ENCODE data around the gene MICOS13.

- no peak for TF ChIP-seq EZH2 (IDR thresholded peaks at IDR 0.05; ENCODE audit: low read depth, unreplicated experiment)
- TF ChIP-seq CTCF (conservative IDR thresholded peaks at IDR 0.05; ENCODE audit: low read depth in 2 of 2) = no peak
- TF ChIP-seq, protein P1, sequence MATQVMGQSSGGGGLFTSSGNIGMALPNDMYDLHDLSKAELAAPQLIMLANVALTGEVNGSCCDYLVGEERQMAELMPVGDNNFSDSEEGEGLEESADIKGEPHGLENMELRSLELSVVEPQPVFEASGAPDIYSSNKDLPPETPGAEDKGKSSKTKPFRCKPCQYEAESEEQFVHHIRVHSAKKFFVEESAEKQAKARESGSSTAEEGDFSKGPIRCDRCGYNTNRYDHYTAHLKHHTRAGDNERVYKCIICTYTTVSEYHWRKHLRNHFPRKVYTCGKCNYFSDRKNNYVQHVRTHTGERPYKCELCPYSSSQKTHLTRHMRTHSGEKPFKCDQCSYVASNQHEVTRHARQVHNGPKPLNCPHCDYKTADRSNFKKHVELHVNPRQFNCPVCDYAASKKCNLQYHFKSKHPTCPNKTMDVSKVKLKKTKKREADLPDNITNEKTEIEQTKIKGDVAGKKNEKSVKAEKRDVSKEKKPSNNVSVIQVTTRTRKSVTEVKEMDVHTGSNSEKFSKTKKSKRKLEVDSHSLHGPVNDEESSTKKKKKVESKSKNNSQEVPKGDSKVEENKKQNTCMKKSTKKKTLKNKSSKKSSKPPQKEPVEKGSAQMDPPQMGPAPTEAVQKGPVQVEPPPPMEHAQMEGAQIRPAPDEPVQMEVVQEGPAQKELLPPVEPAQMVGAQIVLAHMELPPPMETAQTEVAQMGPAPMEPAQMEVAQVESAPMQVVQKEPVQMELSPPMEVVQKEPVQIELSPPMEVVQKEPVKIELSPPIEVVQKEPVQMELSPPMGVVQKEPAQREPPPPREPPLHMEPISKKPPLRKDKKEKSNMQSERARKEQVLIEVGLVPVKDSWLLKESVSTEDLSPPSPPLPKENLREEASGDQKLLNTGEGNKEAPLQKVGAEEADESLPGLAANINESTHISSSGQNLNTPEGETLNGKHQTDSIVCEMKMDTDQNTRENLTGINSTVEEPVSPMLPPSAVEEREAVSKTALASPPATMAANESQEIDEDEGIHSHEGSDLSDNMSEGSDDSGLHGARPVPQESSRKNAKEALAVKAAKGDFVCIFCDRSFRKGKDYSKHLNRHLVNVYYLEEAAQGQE (IDR thresholded peaks at IDR 0.05; ENCODE audit: unreplicated experiment) = no peak
- no peak for TF ChIP-seq POLR2AphosphoS5 (IDR thresholded peaks at IDR 0.05; ENCODE audit: low read depth)
- no peak for TF ChIP-seq STAT1 (IDR thresholded peaks at IDR 0.05; ENCODE audit: unreplicated experiment)
- TF ChIP-seq CREB1 (CRISPR knock-in tag; IDR thresholded peaks at IDR 0.05; ENCODE audit: low read depth) = no peak
- no peak for TF ChIP-seq EZH2phosphoT487 (IDR thresholded peaks at IDR 0.05; ENCODE audit: unreplicated experiment)
- TF ChIP-seq JUNB (IDR thresholded peaks at IDR 0.05; ENCODE audit: unreplicated experiment) = no peak
- no peak for TF ChIP-seq ZNF114 (CRISPR knock-in tag; IDR thresholded peaks at IDR 0.05)
- TF ChIP-seq, protein P2, sequence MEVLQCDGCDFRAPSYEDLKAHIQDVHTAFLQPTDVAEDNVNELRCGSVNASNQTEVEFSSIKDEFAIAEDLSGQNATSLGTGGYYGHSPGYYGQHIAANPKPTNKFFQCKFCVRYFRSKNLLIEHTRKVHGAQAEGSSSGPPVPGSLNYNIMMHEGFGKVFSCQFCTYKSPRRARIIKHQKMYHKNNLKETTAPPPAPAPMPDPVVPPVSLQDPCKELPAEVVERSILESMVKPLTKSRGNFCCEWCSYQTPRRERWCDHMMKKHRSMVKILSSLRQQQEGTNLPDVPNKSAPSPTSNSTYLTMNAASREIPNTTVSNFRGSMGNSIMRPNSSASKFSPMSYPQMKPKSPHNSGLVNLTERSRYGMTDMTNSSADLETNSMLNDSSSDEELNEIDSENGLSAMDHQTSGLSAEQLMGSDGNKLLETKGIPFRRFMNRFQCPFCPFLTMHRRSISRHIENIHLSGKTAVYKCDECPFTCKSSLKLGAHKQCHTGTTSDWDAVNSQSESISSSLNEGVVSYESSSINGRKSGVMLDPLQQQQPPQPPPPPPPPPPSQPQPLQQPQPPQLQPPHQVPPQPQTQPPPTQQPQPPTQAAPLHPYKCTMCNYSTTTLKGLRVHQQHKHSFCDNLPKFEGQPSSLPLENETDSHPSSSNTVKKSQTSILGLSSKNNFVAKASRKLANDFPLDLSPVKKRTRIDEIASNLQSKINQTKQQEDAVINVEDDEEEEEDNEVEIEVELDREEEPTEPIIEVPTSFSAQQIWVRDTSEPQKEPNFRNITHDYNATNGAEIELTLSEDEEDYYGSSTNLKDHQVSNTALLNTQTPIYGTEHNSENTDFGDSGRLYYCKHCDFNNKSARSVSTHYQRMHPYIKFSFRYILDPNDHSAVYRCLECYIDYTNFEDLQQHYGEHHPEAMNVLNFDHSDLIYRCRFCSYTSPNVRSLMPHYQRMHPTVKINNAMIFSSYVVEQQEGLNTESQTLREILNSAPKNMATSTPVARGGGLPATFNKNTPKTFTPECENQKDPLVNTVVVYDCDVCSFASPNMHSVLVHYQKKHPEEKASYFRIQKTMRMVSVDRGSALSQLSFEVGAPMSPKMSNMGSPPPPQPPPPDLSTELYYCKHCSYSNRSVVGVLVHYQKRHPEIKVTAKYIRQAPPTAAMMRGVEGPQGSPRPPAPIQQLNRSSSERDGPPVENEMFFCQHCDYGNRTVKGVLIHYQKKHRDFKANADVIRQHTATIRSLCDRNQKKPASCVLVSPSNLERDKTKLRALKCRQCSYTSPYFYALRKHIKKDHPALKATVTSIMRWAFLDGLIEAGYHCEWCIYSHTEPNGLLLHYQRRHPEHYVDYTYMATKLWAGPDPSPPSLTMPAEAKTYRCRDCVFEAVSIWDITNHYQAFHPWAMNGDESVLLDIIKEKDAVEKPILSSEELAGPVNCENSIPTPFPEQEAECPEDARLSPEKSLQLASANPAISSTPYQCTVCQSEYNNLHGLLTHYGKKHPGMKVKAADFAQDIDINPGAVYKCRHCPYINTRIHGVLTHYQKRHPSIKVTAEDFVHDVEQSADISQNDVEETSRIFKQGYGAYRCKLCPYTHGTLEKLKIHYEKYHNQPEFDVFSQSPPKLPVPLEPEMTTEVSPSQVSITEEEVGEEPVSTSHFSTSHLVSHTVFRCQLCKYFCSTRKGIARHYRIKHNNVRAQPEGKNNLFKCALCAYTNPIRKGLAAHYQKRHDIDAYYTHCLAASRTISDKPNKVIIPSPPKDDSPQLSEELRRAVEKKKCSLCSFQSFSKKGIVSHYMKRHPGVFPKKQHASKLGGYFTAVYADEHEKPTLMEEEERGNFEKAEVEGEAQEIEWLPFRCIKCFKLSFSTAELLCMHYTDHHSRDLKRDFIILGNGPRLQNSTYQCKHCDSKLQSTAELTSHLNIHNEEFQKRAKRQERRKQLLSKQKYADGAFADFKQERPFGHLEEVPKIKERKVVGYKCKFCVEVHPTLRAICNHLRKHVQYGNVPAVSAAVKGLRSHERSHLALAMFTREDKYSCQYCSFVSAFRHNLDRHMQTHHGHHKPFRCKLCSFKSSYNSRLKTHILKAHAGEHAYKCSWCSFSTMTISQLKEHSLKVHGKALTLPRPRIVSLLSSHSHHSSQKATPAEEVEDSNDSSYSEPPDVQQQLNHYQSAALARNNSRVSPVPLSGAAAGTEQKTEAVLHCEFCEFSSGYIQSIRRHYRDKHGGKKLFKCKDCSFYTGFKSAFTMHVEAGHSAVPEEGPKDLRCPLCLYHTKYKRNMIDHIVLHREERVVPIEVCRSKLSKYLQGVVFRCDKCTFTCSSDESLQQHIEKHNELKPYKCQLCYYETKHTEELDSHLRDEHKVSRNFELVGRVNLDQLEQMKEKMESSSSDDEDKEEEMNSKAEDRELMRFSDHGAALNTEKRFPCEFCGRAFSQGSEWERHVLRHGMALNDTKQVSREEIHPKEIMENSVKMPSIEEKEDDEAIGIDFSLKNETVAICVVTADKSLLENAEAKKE (CRISPR knock-in tag; IDR thresholded peaks at IDR 0.05) = no peak
- no peak for TF ChIP-seq ZNF331 (CRISPR knock-in tag; IDR thresholded peaks at IDR 0.05; ENCODE audit: low read depth)
- TF ChIP-seq, protein P3, sequence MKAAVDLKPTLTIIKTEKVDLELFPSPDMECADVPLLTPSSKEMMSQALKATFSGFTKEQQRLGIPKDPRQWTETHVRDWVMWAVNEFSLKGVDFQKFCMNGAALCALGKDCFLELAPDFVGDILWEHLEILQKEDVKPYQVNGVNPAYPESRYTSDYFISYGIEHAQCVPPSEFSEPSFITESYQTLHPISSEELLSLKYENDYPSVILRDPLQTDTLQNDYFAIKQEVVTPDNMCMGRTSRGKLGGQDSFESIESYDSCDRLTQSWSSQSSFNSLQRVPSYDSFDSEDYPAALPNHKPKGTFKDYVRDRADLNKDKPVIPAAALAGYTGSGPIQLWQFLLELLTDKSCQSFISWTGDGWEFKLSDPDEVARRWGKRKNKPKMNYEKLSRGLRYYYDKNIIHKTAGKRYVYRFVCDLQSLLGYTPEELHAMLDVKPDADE (IDR thresholded peaks at IDR 0.05) = no peak
- no peak for TF ChIP-seq NANOG (IDR thresholded peaks at IDR 0.05; ENCODE audit: borderline replicate concordance)
Measured at GRCh38 chr19:5677136-5677535, 3.2 kb downstream of the MICOS13 start.

Measured in GM23338 (cell line).